ENCODE measurements around the gene GRIN2D. TPM values are rescaled to one million over a fixed set of nuclear protein-coding genes. Genes with fewer than 3 reads are reported as not detected.
A peak's percentile ranks its signal among the peaks of the same experiment; 100 is the strongest.

Gene GRIN2D
- polyA plus RNA-seq, 3 donors, result 0.13 to 0.29 TPM; not detected in 1

- H3K36me3 ChIP-seq (replicated peaks in 1 of 2; ENCODE audit: control insufficient read depth in 1 of 2, insufficient read depth in 2 of 2, low read length in 2 of 2), result no peaks in the 10 kb centered on the region
- intact Hi-C loops (cut with micrococcal nuclease), result no loop called here
- Mint-ChIP-seq H3K4me1 (peaks cover 9% of the 10 kb centered on the region), H3K36me3 (peaks cover 11 to 25% of the 10 kb centered on the region in 2 donors), H3K27me3 (ENCODE audit: low read depth in 3 of 3) (peaks cover 0 to 1% (median 0%) of the 10 kb centered on the region in 3 donors), H3K4me3 (peak overlapping the region; percentile 80 to 88), H3K27ac (peak overlapping the region; percentile 86 to 93 (median 93)), H3K9me3 (no peaks in the 10 kb centered on the region)
- TF ChIP-seq CTCF (IDR thresholded peaks at IDR 0.05), result no peak
- peak overlapping the region; percentile 69 for H3K9ac ChIP-seq (ENCODE audit: insufficient read depth, low read length, poor library complexity, severe bottlenecking)
- under 1% methylated on average over 22 of the region's 26 CpGs for WGBS (ENCODE audit: insufficient coverage)
- H3K79me2 ChIP-seq (ENCODE audit: insufficient read depth, low read length), result no peaks in the 10 kb centered on the region
- no peaks in the 10 kb centered on the region for H3K27me3 ChIP-seq (ENCODE audit: control insufficient read depth in 2 of 2, insufficient read depth in 2 of 2, low read length in 2 of 2)
- H2AFZ ChIP-seq (ENCODE audit: insufficient read depth, low read depth, low read length, poor library complexity, severe bottlenecking), result peak overlapping the region; percentile 97
- DNase-seq, result peak; percentile 87 to 91 (median 89)
- H4K20me1 ChIP-seq (ENCODE audit: insufficient read depth, low read length), result no peaks in the 10 kb centered on the region
- H3K4me1 ChIP-seq (ENCODE audit: control insufficient read depth in 1 of 2, insufficient read depth in 2 of 2, low read length in 2 of 2), result peaks cover 18 to 19% of the 10 kb centered on the region in 2 donors
- peak overlapping the region; percentile 64 to 85 (median 78) for H3K4me3 ChIP-seq (replicated peaks in 1 of 3; ENCODE audit: low read depth in 2 of 3, low read length in 3 of 3)
- H3K27ac ChIP-seq (ENCODE audit: low read depth in 1 of 2, low read length in 2 of 2), result peak overlapping the region; percentile 89 to 94
- peak overlapping the region; percentile 96 for H3K4me2 ChIP-seq (replicated peaks; ENCODE audit: extremely low read depth, low read length, poor library complexity, severe bottlenecking)
- no peaks in the 10 kb centered on the region for H3K9me3 ChIP-seq (replicated peaks in 1 of 2; ENCODE audit: control insufficient read depth in 1 of 2, insufficient read depth in 1 of 2, low read length in 2 of 2)
Measured at GRCh38 chr19:48362716-48363499, 30.6 kb upstream of the GRIN2D start.

GRCh38 chr19:48363500-48363809 is 30.0 kb upstream of the GRIN2D start:
- Mint-ChIP-seq H3K36me3 (peaks cover 10 to 22% of the 10 kb centered on the region in 2 donors), H3K4me3 (peak overlapping the region; percentile 80 to 88), H3K27me3 (ENCODE audit: low read depth in 3 of 3) (peaks cover 0 to 1% (median 0%) of the 10 kb centered on the region in 3 donors), H3K27ac (peak overlapping the region; percentile 86 to 93 (median 93)), H3K9me3 (no peaks in the 10 kb centered on the region), H3K4me1 (peaks cover 9% of the 10 kb centered on the region)
- H3K4me2 ChIP-seq (replicated peaks; ENCODE audit: extremely low read depth, low read length, poor library complexity, severe bottlenecking), result peak overlapping the region; percentile 96
- intact Hi-C loops (cut with micrococcal nuclease), result no loop called here
- H3K9me3 ChIP-seq (replicated peaks in 1 of 2; ENCODE audit: control insufficient read depth in 1 of 2, insufficient read depth in 1 of 2, low read length in 2 of 2), result no peaks in the 10 kb centered on the region
- peak overlapping the region; percentile 97 for H2AFZ ChIP-seq (ENCODE audit: insufficient read depth, low read depth, low read length, poor library complexity, severe bottlenecking)
- no peaks in the 10 kb centered on the region for H3K27me3 ChIP-seq (ENCODE audit: control insufficient read depth in 2 of 2, insufficient read depth in 2 of 2, low read length in 2 of 2)
- no peaks in the 10 kb centered on the region for H3K36me3 ChIP-seq (replicated peaks in 1 of 2; ENCODE audit: control insufficient read depth in 1 of 2, insufficient read depth in 2 of 2, low read length in 2 of 2)
- peak overlapping the region; percentile 69 for H3K9ac ChIP-seq (ENCODE audit: insufficient read depth, low read length, poor library complexity, severe bottlenecking)
- no peak for TF ChIP-seq CTCF (IDR thresholded peaks at IDR 0.05)
- WGBS (ENCODE audit: insufficient coverage), result 8% methylated on average over 6 of the region's 10 CpGs
- peak overlapping the region; percentile 89 to 94 for H3K27ac ChIP-seq (ENCODE audit: low read depth in 1 of 2, low read length in 2 of 2)
- H3K4me3 ChIP-seq (replicated peaks in 1 of 3; ENCODE audit: low read depth in 2 of 3, low read length in 3 of 3), result peak overlapping the region; percentile 64 to 85 (median 78)
- no peaks in the 10 kb centered on the region for H4K20me1 ChIP-seq (ENCODE audit: insufficient read depth, low read length)
- no peak for DNase-seq
- peaks cover 18 to 19% of the 10 kb centered on the region in 2 donors for H3K4me1 ChIP-seq (ENCODE audit: control insufficient read depth in 1 of 2, insufficient read depth in 2 of 2, low read length in 2 of 2)
- H3K79me2 ChIP-seq (ENCODE audit: insufficient read depth, low read length), result no peaks in the 10 kb centered on the region
